HG02981 (cell line): ENCODE measurements around the gene TMEM87B.
A peak's percentile ranks its signal among the peaks of the same experiment; 100 is the strongest.

Experiments
- ATAC-seq: cut with Tn5 transposase; IDR thresholded peaks from one replicate; pipeline ENCODE4 v1.9.1; 2021; ENCODE audit warnings: mild to moderate bottlenecking, moderate library complexity; ENCODE audit not compliant: unreplicated experiment

TMEM87B gene

DNA sequence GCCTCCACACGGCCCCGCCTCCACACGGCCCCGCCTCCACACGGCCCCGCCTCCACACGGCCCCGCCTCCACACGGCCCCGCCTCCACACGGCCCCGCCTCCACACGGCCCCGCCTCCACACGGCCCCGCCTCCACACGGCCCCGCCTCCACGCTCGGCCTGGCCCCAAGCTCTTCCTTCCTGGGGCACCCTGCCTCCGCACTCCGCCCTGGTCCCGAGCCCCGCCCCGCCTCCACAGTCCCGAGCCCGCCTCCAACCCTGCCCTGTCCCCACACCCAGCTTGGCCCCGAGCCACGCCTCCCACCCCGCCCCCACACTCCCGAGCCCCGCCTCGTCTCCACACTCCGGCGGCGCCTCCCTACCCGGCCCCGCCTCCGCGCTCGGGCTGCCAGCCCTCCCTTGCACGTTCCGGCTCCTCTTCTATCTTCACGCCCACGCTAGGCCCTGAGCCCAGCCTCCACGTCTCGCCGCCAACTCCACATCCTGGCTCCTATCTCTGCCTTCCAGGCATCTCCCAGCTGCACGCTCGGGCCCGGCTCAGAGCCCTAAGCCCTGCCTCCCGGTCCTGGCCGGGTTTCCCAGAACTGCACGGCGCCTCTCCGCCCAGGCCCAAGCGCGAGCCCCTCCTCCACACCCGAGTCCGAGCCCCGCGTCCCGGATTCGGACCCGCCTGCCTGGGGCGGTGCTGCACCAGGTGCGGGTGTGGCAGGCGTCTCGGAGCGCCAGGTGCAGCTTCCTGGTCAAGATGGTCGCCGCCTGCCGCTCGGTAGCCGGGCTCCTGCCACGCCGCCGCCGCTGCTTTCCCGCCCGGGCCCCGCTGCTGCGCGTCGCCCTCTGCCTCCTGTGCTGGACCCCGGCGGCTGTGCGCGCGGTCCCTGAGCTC is at the start of gene TMEM87B:
TSS of gene TMEM87B (plus strand) at position 423 of the 883 bp plus-strand sequence. CDS start at position 746, 323 bp downstream.
- peak; percentile 57 for ATAC-seq

DNA sequence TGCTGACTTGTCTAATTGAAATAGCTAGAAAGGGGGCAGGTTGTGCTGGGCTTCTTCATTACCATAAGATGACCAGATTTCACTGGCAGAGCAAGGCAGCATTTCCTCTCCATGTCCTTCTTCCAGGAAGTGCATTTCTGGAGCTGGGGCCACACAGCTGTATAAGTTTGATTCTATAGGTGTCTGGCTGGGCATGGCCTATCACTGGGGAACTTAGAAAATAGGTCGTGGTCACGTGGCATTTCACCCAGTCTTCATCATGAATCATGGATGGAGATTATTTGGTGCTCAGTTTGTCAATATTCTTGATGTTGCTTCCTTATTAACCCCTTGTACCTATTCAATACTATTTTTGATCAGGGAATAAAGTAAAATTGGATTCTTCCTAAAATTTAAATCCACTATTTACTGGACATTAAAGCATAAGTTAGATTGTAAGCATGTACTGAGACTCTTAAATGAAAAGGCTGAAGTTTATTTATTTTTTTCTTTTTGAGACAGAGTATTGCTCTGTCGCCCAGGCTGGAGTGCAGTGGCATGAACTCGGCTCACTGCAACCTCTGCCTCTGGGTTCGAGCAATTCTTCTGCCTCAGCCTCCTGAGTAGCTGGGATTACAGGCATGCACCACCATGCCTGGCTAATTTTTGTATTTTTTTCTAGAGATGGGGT is 49.5 kb upstream of the TMEM87B start:
- no peak for ATAC-seq

DNA sequence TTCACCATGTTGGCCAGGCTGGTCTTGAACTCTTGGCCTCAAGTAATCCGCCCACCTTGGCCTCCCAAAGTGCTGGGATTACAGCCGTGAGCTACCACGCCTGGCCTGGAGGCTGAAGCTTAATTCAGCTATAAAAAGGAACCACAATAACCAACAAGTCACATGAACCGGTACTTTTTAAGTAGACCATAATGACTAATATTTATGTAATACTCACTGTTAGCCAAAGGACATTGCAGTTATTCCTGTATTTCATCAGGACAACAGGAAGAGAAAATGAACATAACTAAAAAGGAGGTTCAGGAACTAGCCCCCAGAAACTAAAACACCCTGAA is 49.0 kb upstream of the TMEM87B start:
- no peak for ATAC-seq

DNA sequence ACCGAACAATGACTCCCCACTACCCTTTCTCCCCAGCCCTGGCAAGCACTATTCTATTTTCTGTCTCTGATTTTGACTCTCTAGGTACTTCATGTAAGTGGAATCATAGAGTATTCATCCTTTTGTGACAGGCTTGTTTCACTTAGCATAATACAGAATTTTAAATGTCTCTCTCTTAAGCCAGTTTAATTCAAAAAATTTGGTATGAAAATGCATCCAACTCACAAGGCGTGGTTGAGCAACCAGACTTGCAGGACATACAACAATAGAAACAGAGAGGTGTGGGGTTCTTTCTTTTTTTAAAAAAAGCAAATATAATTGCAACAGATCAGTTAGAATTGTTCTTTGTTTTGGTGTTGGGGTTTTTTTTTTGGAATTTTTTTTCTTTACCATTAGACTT is 47.6 kb upstream of the TMEM87B start:
- ATAC-seq: no peak

DNA sequence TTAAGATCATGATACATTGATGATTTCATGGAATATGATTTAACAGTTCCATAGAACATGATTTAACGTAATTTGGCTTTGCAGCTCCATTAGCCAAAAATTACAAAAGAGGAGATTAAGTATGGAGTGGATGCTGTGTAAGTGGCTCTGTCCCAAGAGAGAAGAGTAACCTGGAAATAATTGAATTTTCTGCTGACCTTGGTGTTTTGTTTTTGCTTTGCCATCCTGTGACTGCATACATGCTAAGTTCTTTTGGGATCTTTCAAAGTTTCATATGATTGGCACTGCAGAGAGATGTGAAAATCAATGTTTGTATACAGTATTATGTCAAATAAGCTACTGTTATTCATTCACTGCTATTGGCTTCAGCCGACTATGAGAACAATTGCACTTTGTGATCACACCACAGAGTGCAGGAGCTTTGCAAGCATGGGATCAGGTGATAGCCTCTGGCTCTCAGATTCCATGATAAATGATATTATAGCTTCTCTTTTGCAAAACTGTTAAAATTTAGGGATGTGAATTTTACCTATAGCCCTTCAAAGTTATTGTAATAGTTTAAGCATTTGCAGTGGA is 46.1 kb upstream of the TMEM87B start:
- no peak for ATAC-seq

GRCh38 chr2:112010751-112011150 is 44.3 kb upstream of the TMEM87B start:
- ATAC-seq: no peak

DNA sequence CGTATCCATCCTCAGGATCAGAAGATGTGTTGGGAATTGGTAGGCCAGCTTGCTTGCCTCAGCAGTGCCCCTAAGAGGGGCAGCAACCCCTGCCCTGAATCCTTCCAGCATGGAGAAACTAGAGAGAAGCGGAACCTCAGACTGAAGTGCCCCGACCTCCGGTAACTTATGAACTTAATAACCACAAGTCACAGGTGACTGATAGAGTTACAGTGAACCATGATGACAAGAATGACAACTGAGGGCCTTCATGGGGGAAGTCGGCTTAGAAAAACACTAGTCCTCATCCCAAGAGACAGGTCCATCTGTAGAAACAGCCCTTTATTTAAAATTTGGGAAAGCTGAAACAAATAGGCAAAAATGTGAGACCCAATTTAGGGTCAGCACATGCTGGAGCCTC is 42.5 kb upstream of the TMEM87B start:
- no peak for ATAC-seq

- no peak for ATAC-seq
Measured at GRCh38 chr2:112018846-112019245, 36.2 kb upstream of the TMEM87B start.

- no peak for ATAC-seq
Measured at GRCh38 chr2:112019569-112019982, 35.5 kb upstream of the TMEM87B start.

DNA sequence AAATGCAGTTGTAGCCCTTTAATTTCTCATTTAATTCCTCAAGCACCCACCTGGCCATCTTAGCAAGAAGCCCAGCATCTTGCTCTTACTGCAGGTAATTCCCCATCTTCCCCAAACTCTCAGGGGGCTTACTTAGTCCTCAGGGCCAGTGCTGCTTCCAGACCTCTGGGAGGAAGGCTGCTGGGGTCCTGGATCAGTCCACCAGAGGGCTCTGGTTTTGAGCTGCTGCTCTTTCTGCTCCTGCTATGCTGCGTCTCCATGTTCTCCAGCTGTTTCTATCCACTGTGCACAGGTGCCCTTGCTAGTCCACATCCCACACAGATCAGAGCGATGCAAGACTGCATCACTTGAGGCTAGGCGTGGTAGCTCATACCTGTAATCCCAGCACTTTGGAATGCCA is 34.5 kb upstream of the TMEM87B start:
- ATAC-seq: no peak

- ATAC-seq: no peak
Measured at GRCh38 chr2:112021290-112021689, 33.8 kb upstream of the TMEM87B start.

DNA sequence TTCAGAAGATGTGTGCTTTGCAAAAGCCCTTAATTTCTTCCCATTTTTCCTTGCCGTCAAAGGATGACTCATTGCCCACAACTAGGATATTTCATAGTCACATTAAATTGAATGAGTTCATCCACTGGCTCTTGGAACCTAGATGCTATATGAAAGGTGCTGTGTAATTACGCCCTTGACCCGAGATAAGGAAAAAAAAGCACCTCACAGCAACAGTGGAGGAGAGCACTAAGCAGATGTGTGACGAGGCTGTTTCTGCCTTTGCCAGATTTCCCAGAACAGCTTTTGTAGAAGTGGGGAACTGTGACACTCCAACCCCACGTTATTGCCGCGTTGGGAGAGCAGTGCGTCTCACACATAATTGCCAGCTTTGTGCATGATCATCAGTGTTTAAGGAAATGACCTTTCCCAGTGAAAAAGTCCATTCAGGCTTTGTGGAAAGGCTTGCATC is 33.3 kb upstream of the TMEM87B start:
- ATAC-seq: no peak

DNA sequence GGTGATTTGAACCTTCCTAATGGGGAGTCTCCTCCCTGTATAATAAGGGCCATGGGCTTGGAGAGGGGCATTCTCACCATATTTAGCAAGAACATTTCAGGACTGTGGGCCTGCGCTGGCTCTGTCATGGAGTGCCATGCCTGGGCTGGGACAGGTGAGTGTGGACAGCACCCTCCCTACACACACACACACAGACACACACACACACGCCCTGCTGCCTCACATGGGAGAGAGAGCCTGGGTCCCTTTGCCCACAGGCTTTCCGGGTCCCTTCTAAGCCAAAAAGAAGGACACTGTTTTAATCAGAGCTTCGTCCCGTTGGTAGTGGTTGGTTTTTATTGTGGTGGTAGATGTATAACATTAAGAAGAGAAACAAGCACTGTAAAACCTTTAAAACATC is 31.4 kb upstream of the TMEM87B start:
- no peak for ATAC-seq

DNA sequence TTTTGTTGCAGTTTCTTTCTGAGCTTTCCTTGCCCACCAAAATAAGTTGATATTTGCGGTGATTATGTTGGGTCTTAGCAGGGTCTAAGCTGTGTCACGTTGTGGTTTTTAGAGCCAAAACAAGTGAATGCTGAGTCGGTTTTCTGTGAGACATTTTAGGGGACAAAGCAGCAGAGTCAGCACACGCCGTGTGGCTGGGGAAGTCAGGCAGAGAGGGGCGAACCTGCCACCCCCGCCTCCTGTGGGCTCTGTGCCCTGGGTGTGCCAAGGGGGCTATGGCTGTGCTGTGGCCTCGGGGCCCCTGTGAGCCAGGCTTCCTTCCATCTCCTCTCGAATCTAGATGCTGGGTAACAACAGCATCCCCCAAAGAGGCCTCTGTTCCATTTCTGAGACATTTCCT is 30.8 kb upstream of the TMEM87B start:
- ATAC-seq: no peak

DNA sequence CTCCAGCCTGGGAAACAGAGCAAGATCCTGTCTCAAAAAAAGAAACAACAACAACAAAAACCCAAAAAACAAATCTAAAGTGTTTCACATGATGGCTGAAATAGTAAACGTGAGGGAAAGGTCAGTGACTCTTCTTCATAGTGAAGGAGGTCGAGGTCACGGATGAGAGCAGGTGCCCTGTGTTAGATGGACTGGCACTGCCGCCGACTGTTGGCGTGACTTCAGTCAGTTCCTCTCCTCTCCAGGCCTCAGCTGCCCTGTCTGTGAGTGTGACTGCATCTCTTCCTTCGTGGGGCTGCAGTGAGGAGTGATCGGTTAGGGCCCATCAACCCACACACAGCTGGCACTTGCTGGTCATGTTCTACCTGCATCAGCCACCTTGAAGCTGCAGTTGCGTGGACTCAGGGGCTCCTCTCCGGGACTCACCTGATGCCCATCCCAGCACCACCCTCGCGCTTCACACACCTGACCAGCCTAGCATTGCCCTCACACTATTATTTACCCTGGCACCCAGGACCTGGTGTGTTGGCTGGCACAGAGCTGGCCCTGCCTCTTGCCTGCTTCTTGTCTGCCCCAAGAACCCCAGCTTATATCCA is 30.1 kb upstream of the TMEM87B start:
- ATAC-seq: no peak

- ATAC-seq: no peak
Measured at GRCh38 chr2:112026509-112026908, 28.6 kb upstream of the TMEM87B start.

- no peak for ATAC-seq
Measured at GRCh38 chr2:112027767-112028166, 27.3 kb upstream of the TMEM87B start.

GRCh38 chr2:112029164-112029563 is 25.9 kb upstream of the TMEM87B start:
- ATAC-seq: no peak

- no peak for ATAC-seq
Measured at GRCh38 chr2:112031473-112032223, 23.4 kb upstream of the TMEM87B start.

- no peak for ATAC-seq
Measured at GRCh38 chr2:112032224-112032586, 22.9 kb upstream of the TMEM87B start.
